Kidney epithelial cell (primary cell): ENCODE data around the gene SRMS. TPM values are rescaled to one million over a fixed set of nuclear protein-coding genes. Genes with fewer than 3 reads are reported as not detected.

Source experiments
- DNase-seq: peaks from one replicate; pipeline ENCODE4 v3.0.0-alpha.2; 2010; ENCODE audit warnings: low read depth
- H3K27me3 ChIP-seq: 2 replicates; pipeline ENCODE4 v1.6.0; 2011; ENCODE audit warnings: low read length; ENCODE audit not compliant: control insufficient read depth, insufficient read depth
- H3K36me3 ChIP-seq: 2 replicates; pipeline ENCODE4 v1.5.1; 2011; ENCODE audit warnings: low read length; ENCODE audit not compliant: control insufficient read depth, insufficient read depth
- H3K4me3 ChIP-seq: 2 replicates; pipeline ENCODE4 v1.5.1; 2011; ENCODE audit warnings: low read depth, mild to moderate bottlenecking, control low read depth, low read length
- CTCF ChIP-seq: IDR thresholded peaks from 2 replicates; pipeline ENCODE4 v1.5.1; 2011; ENCODE audit warnings: mild to moderate bottlenecking, moderate library complexity, low read length, control low read depth, inconsistent platforms; ENCODE audit not compliant: insufficient read depth, poor library complexity, severe bottlenecking
- total RNA-seq: library from RNA; depleted of rRNA; stranded (reverse); fragments of >200 nt; gene quantifications from 2 replicates; pipeline ENCODE4 v1.2.3, GENCODE V29; 2015

SRMS gene
- total RNA-seq, 1 donor from 2014 or later = not detected

- TF ChIP-seq CTCF = no peak
- peaks cover 32% of the 10 kb centered on the region for H3K27me3 ChIP-seq
These were observed 42.3 kb downstream of the SRMS start for GRCh38 chr20:63505281-63505680.

GRCh38 chr20:63504642-63505041, 42.9 kb downstream of the SRMS start:
- DNase-seq = no peak
- Histone ChIP-seq H3K36me3 (no peaks in the 10 kb centered on the region), H3K4me3 (no peak overlapping the region), H3K27me3 (peaks cover 38% of the 10 kb centered on the region)
- TF ChIP-seq CTCF = no peak

More at GRCh38 chr20:63505281-63505680, 42.3 kb downstream of the SRMS start:
- Histone ChIP-seq H3K4me3 (no peak overlapping the region), H3K36me3 (no peaks in the 10 kb centered on the region)
- no peak for DNase-seq

- no peak for TF ChIP-seq CTCF
- peaks cover 40% of the 10 kb centered on the region for H3K27me3 ChIP-seq
- no peak for DNase-seq
- H3K4me3 ChIP-seq = no peak overlapping the region
- no peaks in the 10 kb centered on the region for H3K36me3 ChIP-seq
These were observed 44.0 kb downstream of the SRMS start for GRCh38 chr20:63503524-63503923.

GRCh38 chr20:63502671-63503172, 44.8 kb downstream of the SRMS start:
- no peak for TF ChIP-seq CTCF
- Histone ChIP-seq H3K4me3 (no peak overlapping the region), H3K36me3 (no peaks in the 10 kb centered on the region), H3K27me3 (peaks cover 48% of the 10 kb centered on the region)
- DNase-seq = no peak

GRCh38 chr20:63501818-63502670, 45.5 kb downstream of the SRMS start:
- Histone ChIP-seq H3K4me3 (no peak overlapping the region), H3K36me3 (no peaks in the 10 kb centered on the region), H3K27me3 (peaks cover 49% of the 10 kb centered on the region)
- no peak for TF ChIP-seq CTCF
- DNase-seq = no peak
